Mesenteric fat pad (tissue), 1 donor: ENCODE results near the gene MRRF. TPM values are rescaled to one million over a fixed set of nuclear protein-coding genes. Genes with fewer than 3 reads are reported as not detected.
"Not testable (repeated sequence)": the region's sequence is repeated elsewhere in the genome, so short reads cannot be mapped to it uniquely, and the experiment has no call there.

Experiments
- DNase-seq: peaks from one replicate; pipeline ENCODE4 v3.0.0-alpha.2; 2020; ENCODE audit warnings: low spot score
- total RNA-seq: library from RNA; stranded (reverse); fragmentation: NEBNext Ultra II Directional; extraction: Animal tissue kit (Norgen Biotek cat#: 25700); gene quantifications from one replicate; pipeline ENCODE4 v1.2.1, GENCODE V29; 2021
- donor health status: DM: yes; HTN: yes; CAD: no.

MRRF gene
- total RNA-seq, 1 donor from 2014 or later = 41.8 TPM

- DNase-seq = peak; percentile 95
Observed at GRCh38 chr9:122350577-122351355, 86.1 kb downstream of the MRRF start.

DNA sequence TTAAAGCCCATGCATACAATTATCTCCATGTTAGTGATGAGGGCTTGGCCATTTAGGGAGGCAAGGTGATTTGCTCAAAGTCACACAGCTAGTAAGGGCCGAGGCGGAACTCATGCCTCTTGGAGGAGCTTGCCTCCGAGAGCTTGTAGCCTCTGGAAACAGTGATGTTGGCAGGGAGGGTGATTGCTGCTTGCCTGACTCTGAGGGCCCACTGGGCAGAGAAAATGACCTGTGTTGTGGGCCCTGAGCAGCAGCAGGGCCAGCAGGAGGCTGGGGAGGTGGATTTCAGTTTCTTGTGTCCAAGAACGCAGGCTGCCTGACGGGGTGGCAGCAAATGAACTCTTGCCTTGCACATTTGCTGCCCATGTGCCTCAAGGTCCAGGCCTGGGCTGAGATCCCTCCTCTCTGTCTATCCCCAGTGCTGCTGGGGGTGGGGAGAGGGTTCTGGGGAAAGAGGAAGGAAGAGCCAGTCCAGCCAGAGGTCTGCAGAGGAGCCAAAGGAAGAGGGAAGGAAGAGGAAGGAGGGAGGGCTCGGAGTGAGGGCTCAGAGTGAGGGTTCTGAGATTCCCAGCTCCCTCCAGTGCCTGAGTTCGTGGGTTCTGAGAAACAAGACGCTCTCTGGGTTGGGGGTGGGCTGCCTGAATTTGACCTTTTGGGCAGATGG is 90.0 kb downstream of the MRRF start:
- DNase-seq = no peak

DNA sequence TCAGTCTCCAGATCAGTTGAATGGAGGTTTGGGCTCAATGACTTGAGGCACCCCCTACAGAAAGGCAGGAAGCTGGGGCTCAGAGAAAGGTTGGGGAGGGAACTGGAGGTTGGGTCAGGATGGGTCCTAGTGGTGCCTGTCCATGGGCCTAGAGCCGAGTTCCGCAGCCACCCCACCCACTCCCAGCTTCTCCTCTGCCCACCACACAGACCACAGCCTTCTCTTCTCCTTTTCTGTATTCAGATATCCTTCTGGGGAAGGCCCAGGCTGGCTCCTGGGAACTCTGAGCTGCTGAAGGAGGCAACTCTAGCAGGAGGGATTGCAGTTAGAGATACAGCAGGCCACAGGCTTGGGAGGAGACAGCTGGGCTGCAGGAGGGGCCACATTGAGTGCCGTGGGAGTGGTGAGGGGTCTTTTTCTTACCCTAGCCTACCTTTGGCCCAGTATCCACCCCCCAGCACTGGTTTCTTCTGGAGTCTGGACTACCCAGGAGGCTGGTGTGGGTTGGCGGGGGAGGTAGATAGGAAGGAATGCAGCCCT is 90.7 kb downstream of the MRRF start:
- no peak for DNase-seq

GRCh38 chr9:122356627-122357026 is 91.9 kb downstream of the MRRF start:
- no peak for DNase-seq

DNA sequence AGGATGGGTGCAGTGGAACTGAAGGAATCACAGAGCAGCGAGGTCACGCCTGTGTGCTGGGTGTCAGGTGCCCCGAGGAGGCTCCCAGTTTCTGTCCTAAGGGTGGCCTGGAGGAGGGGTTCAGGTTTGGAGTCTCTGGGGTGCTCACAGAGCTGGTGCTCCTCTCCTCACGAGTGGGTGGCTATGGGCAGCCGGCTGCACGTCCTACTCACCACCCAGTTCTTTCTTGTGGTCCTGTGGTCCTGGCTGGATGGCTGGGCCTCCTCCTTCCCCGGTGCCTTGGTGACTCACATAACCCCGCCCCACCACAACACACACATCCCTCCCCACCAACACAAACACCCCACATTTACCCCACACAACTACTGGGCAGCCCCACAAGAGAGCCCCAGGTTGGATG is 96.2 kb downstream of the MRRF start:
- no peak for DNase-seq

- DNase-seq = not testable (repeated sequence)
Observed at GRCh38 chr9:122363131-122363530, 98.4 kb downstream of the MRRF start.

DNA sequence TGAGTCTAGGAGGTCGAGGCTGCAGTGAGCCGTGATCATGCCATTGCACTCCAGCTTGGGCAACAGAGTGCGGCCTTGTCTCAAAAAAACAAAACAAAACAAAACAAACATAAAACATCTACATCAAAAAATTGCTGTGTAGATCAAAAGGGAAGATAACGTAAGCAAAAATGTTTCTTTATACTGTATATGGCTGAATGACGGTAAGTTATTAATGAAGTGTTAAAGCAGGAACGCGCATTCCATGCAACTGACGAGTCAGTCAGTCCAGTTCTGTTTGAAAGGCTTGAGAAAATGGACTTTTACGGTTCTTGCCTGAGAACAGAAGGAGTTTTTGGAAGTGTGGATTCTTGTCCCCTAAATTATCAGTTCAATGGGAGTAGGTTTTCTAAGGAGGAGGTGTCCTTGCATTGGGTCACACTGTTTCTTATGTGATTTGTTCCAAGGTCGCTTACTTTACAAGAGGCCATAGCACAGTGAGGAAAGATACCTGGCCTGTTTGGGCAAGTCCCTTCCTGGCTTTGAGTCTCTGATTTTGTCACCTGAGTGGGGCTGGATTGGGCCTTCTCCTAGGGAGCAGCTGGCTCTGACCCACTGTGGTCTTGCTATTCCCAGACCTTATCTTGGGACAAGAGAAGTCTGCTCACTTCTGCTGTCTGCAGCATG is 99.6 kb downstream of the MRRF start:
- no peak for DNase-seq

- DNase-seq = no peak
Observed at GRCh38 chr9:122364783-122365150, 100.1 kb downstream of the MRRF start.

DNA sequence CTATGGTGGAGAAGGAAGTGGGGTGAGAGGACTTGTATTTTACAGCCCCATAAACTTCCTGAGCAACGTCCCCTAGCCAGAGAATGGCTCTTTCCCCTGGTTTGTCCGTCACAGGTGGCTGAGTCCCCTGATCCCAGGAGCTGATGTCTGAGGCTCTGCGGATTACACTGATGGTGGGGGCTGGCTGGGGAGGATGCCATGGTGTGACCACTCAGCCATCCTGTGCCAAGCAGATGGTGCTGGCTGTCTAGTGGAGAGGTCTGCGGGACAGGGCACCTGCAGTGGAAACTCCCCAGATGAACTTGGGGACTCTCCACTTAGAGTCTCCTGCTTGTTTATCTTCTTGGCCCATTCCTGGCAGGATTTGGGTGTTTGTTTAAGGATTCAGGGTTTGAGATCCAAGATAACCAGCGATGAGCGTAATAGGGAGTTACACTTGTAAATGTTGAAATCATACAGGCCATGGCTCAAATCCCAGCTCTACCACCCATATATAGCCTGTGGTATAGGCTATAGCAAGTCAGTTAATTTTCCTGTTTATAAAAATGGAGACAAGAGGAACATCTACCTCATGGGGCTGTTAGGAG is 101.5 kb downstream of the MRRF start:
- DNase-seq = no peak

GRCh38 chr9:122367065-122367464 is 102.4 kb downstream of the MRRF start:
- DNase-seq = no peak

GRCh38 chr9:122367774-122368460 is 103.2 kb downstream of the MRRF start:
- no peak for DNase-seq

- no peak for DNase-seq
Observed at GRCh38 chr9:122368642-122369041, 104.0 kb downstream of the MRRF start.

DNA sequence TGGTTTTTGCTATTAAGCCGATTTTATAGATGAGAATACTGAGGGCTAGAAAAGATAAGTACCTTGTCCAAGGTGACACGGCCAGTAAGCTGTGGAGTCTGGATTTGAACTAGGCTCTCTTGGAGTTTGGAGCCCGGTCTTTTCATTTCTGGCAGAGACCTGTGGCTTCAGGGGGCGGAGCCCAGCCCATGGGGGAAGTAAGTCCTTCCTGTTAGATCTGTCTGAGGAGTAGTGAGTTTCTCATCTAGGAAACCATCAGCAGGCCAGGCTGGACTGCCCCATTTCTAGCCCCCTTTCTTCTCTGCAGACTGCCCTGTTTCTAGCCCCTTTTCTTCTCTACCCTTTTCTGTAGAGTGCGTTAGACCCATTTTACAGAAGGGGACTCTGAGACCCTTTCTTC is 105.6 kb downstream of the MRRF start:
- DNase-seq = no peak

- DNase-seq = no peak
Observed at GRCh38 chr9:122370869-122371755, 106.4 kb downstream of the MRRF start, which contains the start of gene PTGS1. Gene PTGS1 (plus strand): TSS chr9:122371024. CDS start chr9:122371085, 61 bp downstream.

DNA sequence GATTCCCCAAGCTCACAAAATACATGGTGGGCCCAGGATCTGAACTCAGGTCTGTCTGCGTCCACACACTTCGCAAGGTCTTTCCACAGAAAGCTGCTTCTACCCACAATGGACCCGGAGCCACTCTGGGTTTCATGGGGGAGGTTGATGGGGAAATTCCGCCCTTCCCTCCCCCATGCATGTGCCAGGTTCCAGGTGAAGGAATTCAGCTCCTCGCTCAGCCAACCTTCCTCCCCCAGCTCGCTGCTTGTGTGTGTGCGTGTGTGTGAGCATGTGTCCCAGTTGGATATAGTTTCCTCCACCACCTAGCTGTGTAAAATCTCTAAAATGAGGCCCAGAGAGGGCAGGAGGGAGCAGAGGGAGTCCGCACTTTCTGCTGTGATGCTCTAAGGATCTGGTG is 107.2 kb downstream of the MRRF start:
- no peak for DNase-seq

DNA sequence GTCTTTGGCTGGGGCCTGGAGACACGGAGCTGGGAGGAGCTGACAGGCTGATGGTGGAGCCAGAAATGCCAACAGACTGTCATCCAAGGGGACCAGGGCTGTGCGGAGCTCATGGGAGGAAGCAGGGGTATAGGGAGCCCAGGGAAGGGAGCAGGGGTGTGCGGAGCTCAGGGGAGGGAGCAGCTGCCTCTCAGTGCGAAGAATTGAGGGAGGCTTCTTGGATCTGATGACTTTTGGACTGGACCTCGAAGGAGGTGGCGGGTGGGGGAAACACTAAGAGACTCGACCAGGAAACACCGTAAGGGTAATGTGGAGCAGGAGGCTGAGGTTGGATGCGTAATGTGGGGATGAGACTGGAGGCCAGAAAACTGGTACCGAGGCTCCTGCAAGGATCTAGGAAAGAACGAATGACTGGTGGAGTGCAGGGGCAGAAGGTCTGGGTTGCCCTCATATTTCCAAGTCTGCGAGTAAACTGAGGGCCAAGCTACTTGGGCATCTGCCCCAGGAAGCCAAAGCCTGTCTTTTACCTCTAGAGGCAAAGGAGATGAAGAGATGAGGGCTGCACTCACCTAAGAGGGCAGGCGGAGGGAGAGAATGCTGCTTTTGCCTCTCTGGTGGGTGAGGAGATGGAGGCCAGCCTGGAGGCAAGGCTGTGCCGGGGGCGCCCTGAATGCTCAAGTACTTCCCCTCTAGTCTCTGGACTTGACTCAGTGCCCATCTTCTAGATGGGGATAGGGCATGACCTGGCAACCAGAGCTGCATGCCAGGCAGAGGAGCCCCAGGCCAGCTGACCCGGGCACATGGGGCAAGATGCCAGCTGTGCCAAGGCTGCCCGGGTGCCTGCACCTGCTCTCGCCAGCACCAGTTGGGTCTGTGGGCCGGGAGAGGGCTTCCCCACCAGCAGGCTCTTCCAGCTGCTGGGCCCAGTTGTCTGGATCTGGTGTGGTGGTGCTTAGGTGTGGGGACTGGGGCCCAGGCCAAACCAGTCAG is 108.5 kb downstream of the MRRF start:
- DNase-seq = no peak

DNA sequence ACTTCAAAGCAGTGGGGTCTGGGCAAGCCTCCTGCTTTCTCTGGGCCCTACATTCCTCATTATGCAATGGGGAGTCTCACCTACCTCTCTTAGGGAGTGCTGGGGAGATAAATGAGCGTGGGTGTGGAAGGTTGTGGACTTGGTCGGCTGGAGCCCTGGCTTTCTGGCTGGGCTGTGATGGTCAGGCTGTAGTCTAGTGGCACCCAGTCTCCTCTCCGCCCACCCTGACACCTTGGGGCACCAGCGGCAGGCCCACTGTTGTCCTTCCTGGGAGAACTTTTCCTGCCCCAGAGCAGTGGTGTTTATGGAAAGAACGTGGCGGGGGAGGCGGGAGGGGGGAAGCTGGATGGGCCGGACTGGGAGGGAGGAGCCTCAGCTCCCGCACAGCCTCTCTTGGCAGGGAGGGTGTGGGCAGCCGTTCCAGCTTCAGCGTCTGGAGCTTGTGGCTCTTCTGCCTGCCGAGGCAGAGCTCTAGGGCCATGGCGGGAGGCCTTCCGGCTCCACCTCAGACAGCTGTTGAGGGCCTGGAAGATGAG is 110.3 kb downstream of the MRRF start:
- peak; percentile 87 for DNase-seq

DNA sequence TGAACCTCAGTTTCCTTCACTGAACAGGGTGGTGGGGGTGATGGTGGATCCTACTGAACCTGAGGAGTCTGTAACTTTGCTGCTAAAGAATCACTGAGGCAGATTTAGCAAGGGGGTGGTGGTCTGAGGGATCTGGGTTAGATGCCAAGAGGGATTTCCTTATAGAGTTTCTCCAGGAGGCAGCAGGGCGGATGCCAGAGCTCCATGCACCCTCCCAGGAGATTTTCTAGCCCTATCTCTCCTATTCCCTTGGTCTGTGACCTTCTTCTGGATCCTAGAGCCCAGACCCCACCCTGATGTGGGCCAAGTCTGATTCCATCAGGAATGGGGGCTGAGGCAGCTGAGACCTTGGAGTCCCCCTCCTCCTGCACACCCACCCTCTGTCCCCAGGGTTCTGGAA is 112.1 kb downstream of the MRRF start:
- DNase-seq = no peak
